Gastroesophageal sphincter (tissue), 4 donors: Measurements from ENCODE around the gene FRMD1. TPM values are rescaled to one million over a fixed set of nuclear protein-coding genes. Genes with fewer than 3 reads are reported as not detected.

Experiments
- ATAC-seq: fragments of 150-250 bp; one replicate; pipeline ENCODE4 v1.9.1; 2016; ENCODE audit warnings: mild to moderate bottlenecking, moderate library complexity
- H3K27ac ChIP-seq, 4 donors: fragments of 200-600 bp; sonication (generic) in 3 of 4; 1 replicate in 3 of 4; 2 replicates in 1 of 4; pipeline ENCODE4 v1.5.1; 2016 to 2019
- H3K27me3 ChIP-seq: fragments of 200-600 bp; sonication (generic); one replicate; pipeline ENCODE4 v1.5.1; 2019
- H3K36me3 ChIP-seq, 2 donors: fragments of 200-600 bp; sonication (generic); one replicate each; pipeline ENCODE4 v1.5.1; 2019; ENCODE audit warnings: control low read depth in 1 of 2
- H3K4me1 ChIP-seq, 3 donors: fragments of 200-600 bp; sonication (generic); 1 replicate in 2 of 3; 2 replicates in 1 of 3; pipeline ENCODE4 v1.5.1; 2016 to 2019; ENCODE audit warnings: control low read depth in 2 of 3
- H3K4me3 ChIP-seq, 2 donors: fragments of 200-600 bp; sonication (generic); one replicate each; pipeline ENCODE4 v1.5.1; 2019; ENCODE audit warnings: mild to moderate bottlenecking in 1 of 2, moderate library complexity in 1 of 2
- H3K9me3 ChIP-seq, 3 donors: fragments of 200-600 bp; sonication (generic); one replicate each; pipeline ENCODE4 v1.5.1; 2017 to 2019; ENCODE audit warnings: control low read depth in 2 of 3
- CTCF ChIP-seq, 4 experiments: fragments of 200-600 bp in 2 of 4; fragments of 450-650 bp in 2 of 4; sonication (generic) in 1 of 4; IDR thresholded peaks; one replicate each; pipeline ENCODE4 v1.5.1; 2017 to 2019; ENCODE audit warnings: antibody characterized with exemption in 4 of 4, mild to moderate bottlenecking in 2 of 4, moderate library complexity in 2 of 4
- EP300 ChIP-seq: sonication (generic); formaldehyde crosslinking; IDR thresholded peaks from one replicate; pipeline ENCODE4 v1.6.1; 2017; ENCODE audit warnings: antibody characterized with exemption, mild to moderate bottlenecking
- POLR2A ChIP-seq, 2 donors: fragments of 450-650 bp; IDR thresholded peaks; one replicate each; pipeline ENCODE4 v1.6.1; 2017; ENCODE audit warnings: antibody characterized with exemption in 2 of 2, mild to moderate bottlenecking in 2 of 2, moderate library complexity in 1 of 2
- POLR2AphosphoS5 ChIP-seq: sonication (generic); formaldehyde crosslinking; IDR thresholded peaks from one replicate; pipeline ENCODE4 v1.6.1; 2017; ENCODE audit warnings: antibody characterized with exemption
- WGBS, 2 donors: methylation state at CpG; one replicate each; pipeline ENCODE4 v1.1.5; 2018; ENCODE audit warnings: low coverage in 1 of 2; 5-methylcytosine and 5-hydroxymethylcytosine counted together
- total RNA-seq, 4 donors: library from RNA; depleted of rRNA; stranded (reverse); fragments of >200 nt; gene quantifications; one replicate each; pipeline ENCODE4 v1.1.0, GENCODE V29; 2016

The FRMD1 gene
- total RNA-seq, 4 donors from 2014 or later: 0.10 to 0.54 (median 0.23) TPM; not detected in 1

GRCh38 chr6:168067081-168067759, 11.8 kb downstream of the FRMD1 start:
- no peak for ATAC-seq
- H3K9me3 ChIP-seq: no peaks in the 10 kb centered on the region
- H3K4me1 ChIP-seq: no peaks in the 10 kb centered on the region
- no peak overlapping the region for H3K27ac ChIP-seq
- 82 to 88% methylated on average over 7 to 19 of the region's 24 CpGs for WGBS, 2 donors
- TF ChIP-seq CTCF (IDR thresholded peaks at IDR 0.05) (no peak), POLR2A (IDR thresholded peaks at IDR 0.05) (no peak), EP300 (no peak), POLR2AphosphoS5 (no peak)
- H3K36me3 ChIP-seq: no peaks in the 10 kb centered on the region
- H3K4me3 ChIP-seq: no peak overlapping the region
- peaks cover 4% of the 10 kb centered on the region for H3K27me3 ChIP-seq

GRCh38 chr6:168064226-168064807, 14.7 kb downstream of the FRMD1 start:
- no peak for TF ChIP-seq POLR2A (IDR thresholded peaks at IDR 0.05)
- TF ChIP-seq POLR2AphosphoS5: no peak
- no peak for TF ChIP-seq EP300
- no peak for TF ChIP-seq CTCF (IDR thresholded peaks at IDR 0.05)
- Histone ChIP-seq H3K27me3 (no peaks in the 10 kb centered on the region), H3K27ac (no peak overlapping the region), H3K36me3 (no peaks in the 10 kb centered on the region), H3K4me1 (peaks cover 0 to 7% (median 0%) of the 10 kb centered on the region in 3 donors), H3K4me3 (no peak overlapping the region), H3K9me3 (no peaks in the 10 kb centered on the region)
- no peak for ATAC-seq
- WGBS, 2 donors: 100% methylated on average over 1 of the region's 11 CpGs; no CpG with 5 or more reads in 1 of the 2 donors

GRCh38 chr6:168063431-168063830, 15.6 kb downstream of the FRMD1 start:
- no CpG with 5 or more reads among the region's 13 CpGs for WGBS, 2 donors
- no peak for ATAC-seq
- no peak for TF ChIP-seq CTCF (IDR thresholded peaks at IDR 0.05)
- no peak for TF ChIP-seq POLR2AphosphoS5
- TF ChIP-seq POLR2A (IDR thresholded peaks at IDR 0.05): no peak
- TF ChIP-seq EP300: no peak

GRCh38 chr6:168062346-168063289, 16.4 kb downstream of the FRMD1 start:
- no peak overlapping the region for H3K27ac ChIP-seq
- no peaks in the 10 kb centered on the region for H3K27me3 ChIP-seq
- no peak overlapping the region for H3K4me3 ChIP-seq
- WGBS, 2 donors: 61% methylated on average over 3 of the region's 31 CpGs; no CpG with 5 or more reads in 1 of the 2 donors
- TF ChIP-seq EP300 (no peak), POLR2A (IDR thresholded peaks at IDR 0.05) (no peak), CTCF (IDR thresholded peaks at IDR 0.05) (no peak), POLR2AphosphoS5 (no peak)
- H3K4me1 ChIP-seq: peaks cover 0 to 7% (median 0%) of the 10 kb centered on the region in 3 donors
- H3K9me3 ChIP-seq: no peaks in the 10 kb centered on the region
- no peaks in the 10 kb centered on the region for H3K36me3 ChIP-seq
- no peak for ATAC-seq

More at GRCh38 chr6:168063431-168063830, 15.6 kb downstream of the FRMD1 start:
- no peaks in the 10 kb centered on the region for H3K9me3 ChIP-seq
- H3K4me3 ChIP-seq: no peak overlapping the region
- no peaks in the 10 kb centered on the region for H3K36me3 ChIP-seq
- peaks cover 0 to 7% (median 0%) of the 10 kb centered on the region in 3 donors for H3K4me1 ChIP-seq
- H3K27me3 ChIP-seq: no peaks in the 10 kb centered on the region
- H3K27ac ChIP-seq: no peak overlapping the region
